Nephron progenitor cell (in vitro differentiated cells): ENCODE measurements around the gene ENPP1.

Source experiments
- DNase-seq: peaks from one replicate; pipeline ENCODE4 v3.0.0; 2021
- H3K27ac Mint-ChIP-seq: 2 replicates; pipeline ENCODE4 v1.8.0; 2021; ENCODE audit warnings: mild to moderate bottlenecking, moderate library complexity, mixed read lengths
- H3K27me3 Mint-ChIP-seq: 2 replicates; pipeline ENCODE4 v1.8.0; 2021; ENCODE audit warnings: mild to moderate bottlenecking, low read depth, mixed read lengths; ENCODE audit not compliant: poor library complexity
- H3K36me3 Mint-ChIP-seq: 2 replicates; pipeline ENCODE4 v1.8.0; 2021; ENCODE audit warnings: low read depth, mixed read lengths
- H3K4me1 Mint-ChIP-seq: 2 replicates; pipeline ENCODE4 v1.8.0; 2021; ENCODE audit warnings: mixed read lengths
- H3K4me3 Mint-ChIP-seq: 2 replicates; pipeline ENCODE4 v1.8.0; 2021; ENCODE audit warnings: mild to moderate bottlenecking, moderate library complexity, mixed read lengths
- H3K9me3 Mint-ChIP-seq: 2 replicates; pipeline ENCODE4 v1.8.0; 2021; ENCODE audit warnings: mild to moderate bottlenecking, moderate library complexity, mixed read lengths
- CTCF ChIP-seq: fragments of 200-600 bp; sonication (generic); IDR thresholded peaks from 2 replicates; pipeline ENCODE4 v1.5.0; 2021; ENCODE audit warnings: antibody characterized with exemption

The ENPP1 gene

DNA sequence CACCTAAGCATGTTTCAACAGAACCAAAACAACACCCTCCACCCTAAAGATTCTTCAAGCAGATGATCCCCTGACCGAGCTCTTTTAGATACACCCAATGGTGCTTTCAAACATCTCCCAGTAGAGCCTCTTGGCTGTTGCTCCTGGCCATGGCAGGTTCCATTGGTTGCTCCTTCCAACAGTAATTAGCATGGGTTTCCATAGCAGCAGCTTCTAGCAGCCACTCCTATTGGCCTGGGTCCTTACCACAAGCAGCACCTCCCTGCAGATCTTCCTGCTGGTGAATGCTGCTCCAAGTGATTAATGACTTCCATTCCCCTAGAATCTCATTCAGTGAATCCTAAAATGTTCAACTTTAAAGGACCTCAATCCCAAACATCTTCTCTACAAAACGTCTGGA, 129.4 kb downstream of the ENPP1 start:
- no peaks in the 10 kb centered on the region for H3K36me3 Mint-ChIP-seq

GRCh38 chr6:131937703-131938631, 130.1 kb downstream of the ENPP1 start:
- no peak for TF ChIP-seq CTCF
- Mint-ChIP-seq H3K4me3 (no peak overlapping the region), H3K36me3 (no peaks in the 10 kb centered on the region), H3K27ac (no peak overlapping the region), H3K9me3 (no peaks in the 10 kb centered on the region), H3K27me3 (no peaks in the 10 kb centered on the region), H3K4me1 (peaks cover 5% of the 10 kb centered on the region)
- no peak for DNase-seq

More for the DNA sequence above, 129.4 kb downstream of the ENPP1 start:
- no peak for TF ChIP-seq CTCF
- Mint-ChIP-seq H3K4me3 (no peak overlapping the region), H3K4me1 (peaks cover 5% of the 10 kb centered on the region), H3K27ac (no peak overlapping the region), H3K27me3 (no peaks in the 10 kb centered on the region), H3K9me3 (no peaks in the 10 kb centered on the region)
- DNase-seq = no peak
